AG08396 (cell line): ENCODE data around the gene OR5C1.
"Not testable (repeated sequence)": the region's sequence is repeated elsewhere in the genome, so short reads cannot be mapped to it uniquely, and the experiment has no call there.

Experiments used
- DNase-seq: peaks from one replicate; pipeline ENCODE4 v3.0.0; 2012; ENCODE audit warnings: low spot score, mixed read lengths

OR5C1 gene

DNA sequence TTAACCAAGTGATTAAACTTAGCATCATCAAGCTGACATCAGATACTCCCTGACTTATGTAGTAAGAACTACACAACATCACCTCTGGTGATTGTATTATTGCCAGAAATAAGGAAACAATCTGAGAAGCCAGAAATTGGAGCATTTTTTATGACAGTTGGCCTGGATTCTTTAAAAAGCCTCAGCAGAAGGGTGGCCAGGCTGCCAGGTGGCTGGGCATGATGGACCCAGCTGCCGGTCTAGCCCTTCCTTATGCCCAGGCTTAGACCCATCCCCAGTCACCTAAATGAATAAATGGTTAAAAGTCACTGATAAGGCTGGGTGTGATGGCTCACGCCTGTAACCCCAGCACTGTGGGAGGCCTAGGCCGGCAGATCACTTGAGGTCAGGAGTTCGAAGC lies 24.0 kb downstream of the OR5C1 start:
- no peak for DNase-seq

DNA sequence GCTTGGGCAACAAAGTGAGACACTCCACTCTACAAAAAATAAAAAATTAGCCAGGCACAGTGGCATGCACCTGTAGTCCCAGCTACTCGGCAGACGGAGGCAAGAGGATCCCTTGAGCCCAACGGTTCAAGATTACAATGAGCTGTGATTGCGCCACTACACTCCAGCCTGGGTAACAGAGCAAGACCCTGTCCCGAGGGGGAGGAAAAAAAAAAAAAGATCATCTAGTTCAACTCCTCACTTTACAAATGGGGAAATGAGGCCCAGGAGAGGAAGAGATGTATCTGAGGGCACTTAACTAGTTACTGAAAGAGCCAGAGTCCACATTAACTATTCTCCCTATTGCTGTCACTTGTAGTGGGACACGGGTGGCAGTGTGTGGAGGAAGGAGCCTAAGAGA lies 25.8 kb downstream of the OR5C1 start:
- DNase-seq = no peak

DNA sequence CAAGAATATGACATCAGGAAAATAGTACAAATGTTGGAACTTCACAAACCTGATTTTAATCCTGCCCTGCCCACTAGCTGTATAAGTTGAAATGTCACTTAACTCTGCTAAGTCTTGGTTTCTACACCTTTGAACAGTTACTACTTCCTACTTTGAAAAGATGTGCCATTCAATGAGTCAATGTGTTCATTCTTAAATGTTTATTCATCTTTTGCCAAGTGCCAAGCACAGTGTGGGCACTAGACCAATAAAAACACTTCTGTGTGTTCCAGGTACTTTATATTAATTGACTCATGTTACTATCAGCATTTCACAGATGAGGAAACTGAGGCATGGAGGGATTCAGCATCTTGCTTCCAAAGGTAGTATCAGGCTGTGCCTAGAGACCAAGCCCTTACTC lies 26.8 kb downstream of the OR5C1 start:
- DNase-seq = no peak

DNA sequence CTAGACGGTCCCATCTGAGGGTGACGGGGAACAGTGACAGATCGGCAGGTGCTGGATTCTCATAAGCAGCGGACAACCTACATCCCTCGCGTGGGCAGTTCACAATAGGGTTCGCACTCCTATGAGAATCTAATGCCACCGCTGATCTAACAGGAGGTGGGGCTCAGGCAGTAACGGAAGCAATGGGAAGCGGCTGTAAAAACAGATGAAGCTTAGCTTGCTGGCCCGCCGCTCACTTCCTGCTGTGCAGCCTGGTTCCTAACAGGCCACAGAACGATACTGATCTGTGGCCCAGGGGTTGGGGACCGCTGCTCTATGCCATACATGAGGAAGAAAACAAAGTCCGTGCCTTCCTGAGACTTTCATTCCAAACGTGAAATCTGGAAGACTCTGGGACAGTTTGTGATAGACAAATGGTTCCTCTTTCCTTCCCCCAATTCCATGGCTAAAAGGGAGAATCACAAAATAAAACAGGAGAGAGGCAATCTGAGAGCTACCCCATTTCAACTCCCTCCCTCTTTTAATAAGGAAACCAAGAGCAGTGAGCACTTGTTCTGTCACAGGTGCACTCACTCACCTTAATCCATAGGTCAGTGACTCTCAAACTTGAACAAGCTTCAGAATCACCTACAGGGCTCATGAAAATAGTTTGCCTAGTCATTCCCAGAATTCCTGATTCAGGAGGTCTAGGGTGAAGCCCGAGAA lies 27.6 kb downstream of the OR5C1 start:
- DNase-seq = no peak

DNA sequence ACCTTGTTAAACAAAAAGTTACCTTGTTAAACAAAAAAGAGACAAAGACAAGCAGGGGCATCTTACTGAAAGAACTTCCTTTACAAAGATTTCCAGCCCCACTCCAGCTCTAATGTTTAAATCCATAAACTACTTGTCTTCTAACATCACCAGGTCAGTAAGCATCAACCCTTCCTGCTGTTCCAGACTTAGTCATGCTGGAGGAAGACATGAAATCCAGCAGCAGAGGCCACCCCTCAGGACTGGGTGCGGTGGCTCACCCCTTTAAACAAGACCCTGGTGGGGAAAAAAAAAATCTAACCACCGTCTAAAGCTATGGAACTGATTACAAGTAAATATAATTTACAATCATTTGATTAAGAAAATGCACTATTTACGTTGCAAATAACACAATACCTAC lies 30.6 kb downstream of the OR5C1 start:
- DNase-seq = peak; percentile 39

DNA sequence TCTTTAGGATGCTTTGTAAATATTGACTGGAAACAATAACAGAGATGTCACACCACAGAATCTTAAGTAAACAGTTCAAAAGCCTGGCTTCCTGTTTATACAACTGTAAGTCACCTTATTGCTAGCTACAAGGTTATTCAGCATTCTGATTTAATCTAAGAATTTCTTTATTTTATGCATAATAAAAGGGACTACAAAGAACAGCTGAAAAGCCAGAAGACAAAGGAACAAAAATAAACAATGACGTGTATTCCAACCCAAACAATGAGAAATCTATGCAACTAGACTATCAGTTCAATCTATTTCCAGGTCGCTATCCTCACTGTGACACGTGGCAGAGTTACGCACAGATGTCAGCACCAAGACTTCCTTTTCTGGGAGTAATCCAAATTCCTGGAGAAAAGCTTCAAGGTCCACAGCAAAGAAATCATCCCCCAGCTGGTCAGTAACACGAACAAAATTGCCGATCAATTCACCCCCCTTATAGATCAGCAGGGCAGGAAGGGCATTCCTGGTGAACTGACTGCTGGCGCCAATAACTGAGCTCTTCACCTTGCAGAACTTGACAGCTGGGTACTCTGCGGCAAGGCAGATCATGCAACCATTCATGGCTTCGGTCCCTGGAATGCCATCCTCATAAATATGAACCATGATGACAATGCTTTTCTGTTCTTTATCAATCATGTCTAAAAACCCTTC lies 31.2 kb downstream of the OR5C1 start:
- no peak for DNase-seq

DNA sequence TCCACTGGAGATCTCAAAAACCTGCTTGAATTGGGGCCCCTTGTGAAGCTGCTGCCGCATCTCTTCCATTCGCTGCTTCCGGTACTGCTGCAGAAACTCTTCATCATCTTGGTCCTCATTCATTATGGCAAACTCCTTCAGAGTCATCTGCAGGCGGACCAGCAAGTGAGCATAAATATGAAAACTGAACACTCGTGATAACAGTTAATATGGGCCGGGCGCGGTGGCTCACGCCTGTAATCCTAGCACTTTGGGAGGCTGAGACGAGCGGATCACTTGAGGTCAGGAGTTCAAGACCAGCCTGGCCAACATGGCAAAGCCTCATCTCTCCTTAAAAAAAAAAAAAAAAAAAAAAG lies 31.7 kb downstream of the OR5C1 start:
- DNase-seq = no peak

DNA sequence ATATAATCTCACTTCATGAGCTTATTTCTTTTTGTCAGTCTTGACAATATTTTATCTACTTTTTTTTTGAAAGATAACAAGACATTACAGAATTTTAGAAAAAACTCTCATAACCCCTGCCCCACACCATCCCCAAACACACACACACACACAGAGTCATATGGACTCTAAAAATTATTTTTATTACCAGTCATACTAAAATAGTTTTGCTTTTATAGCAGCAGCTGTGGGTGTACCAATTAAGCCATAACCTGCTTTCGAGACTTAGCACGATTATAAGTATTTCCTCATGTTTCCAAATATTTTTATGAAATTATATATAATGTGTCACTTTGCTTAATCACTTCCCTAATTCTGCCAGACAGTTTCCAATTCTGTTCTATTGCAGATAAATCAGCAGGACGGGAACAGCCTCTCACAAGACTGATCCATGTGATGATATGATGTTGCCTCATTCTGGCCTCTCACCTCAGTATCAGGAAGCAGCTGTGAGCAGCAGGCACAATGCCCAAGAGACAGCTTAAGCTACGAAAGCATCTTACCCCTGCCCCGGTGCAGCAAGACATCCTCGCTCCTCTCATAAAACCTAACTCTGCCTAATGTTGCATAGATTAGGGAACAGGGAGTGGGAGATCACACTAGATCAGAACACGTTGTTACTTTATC lies 32.7 kb downstream of the OR5C1 start:
- no peak for DNase-seq

DNA sequence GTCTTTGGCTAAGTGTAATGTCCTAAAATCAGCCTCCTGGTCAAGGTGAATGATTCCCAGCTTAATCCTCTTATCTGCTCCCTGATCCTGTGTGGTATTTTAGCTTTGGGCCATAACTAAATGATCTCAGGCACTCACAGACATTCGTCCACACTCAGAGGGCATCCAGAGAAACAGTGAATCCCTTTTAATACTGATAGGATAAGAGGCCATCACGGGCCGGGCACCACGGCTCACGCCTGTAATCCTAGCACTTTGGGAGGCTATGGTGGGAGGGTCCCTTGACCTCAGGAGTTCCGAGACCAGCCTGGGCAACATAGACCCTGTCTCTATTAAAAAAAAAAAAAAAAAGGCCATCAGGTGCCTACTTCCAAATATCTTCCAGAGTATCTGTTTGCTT lies 33.3 kb downstream of the OR5C1 start:
- no peak for DNase-seq

DNA sequence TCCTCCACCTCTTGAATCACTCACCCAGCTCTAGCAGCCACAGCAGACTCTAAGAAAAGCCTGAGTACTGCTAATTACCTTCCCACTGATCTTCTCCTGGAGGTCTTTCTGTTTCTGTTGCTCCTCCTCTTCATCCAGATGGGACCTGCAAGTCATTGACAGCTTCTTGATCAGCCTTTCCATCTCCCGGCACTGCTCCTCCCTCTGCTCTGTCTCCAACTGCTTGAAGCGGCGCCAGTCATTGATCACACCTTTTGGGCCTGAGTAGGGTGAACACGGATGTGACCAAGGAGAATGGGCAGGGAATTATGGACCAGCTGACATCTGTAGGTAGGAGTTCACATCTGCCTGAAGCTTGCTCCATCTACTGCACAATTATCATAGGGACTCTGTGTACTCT lies 34.2 kb downstream of the OR5C1 start:
- no peak for DNase-seq

DNA sequence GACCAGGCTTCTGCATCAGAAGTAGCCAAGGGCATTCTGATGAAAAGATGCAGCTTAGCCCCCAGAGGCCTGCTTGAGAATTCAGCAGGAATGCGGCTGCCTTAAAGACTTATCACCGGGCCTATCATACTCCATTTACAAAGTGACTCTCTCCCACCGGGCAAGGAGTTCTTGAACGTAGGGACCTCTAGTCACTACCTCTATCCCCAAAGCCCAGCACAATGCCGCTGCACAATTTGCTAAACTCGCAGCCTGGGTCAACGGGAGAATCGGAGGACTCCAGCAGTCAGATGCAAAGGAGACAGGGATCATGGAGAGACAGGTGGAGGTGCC lies 39.0 kb downstream of the OR5C1 start:
- peak; percentile 34 for DNase-seq

DNA sequence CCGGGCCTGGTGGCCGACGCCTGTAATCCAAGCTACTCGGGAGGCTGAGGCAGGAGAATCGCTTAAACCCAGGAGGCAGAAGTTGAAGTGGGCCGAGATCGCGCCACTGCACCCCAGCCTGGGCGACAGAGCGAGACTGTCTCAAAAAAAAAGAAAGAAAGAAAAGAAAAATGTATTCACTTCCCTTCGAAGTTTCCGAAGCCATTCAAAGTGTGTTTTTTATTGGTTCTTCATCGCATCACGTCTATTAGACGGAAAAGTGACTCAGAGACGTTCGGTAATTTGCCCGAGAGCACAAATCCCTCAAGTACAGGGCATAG lies 40.2 kb downstream of the OR5C1 start:
- not testable (repeated sequence) for DNase-seq

DNA sequence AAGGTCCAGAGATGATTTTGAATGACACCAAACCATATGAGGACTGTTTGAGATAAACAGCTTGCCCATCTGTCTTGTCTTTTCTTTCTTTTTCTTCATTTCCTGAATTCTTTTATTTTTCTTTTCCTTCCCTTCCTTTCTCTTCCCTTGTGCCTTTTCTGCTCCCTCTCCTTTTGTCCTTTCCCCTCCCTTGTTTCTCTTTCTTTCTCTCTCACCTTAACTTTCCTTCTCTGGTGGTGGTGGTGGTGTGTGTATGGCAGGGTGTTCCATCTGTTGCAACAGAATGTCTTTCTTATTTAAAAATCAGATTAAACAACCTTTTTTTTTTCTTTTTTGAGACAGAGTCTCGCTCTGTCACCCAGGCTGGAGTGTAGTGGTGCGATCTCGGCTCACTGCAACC lies 43.5 kb downstream of the OR5C1 start:
- no peak for DNase-seq

DNA sequence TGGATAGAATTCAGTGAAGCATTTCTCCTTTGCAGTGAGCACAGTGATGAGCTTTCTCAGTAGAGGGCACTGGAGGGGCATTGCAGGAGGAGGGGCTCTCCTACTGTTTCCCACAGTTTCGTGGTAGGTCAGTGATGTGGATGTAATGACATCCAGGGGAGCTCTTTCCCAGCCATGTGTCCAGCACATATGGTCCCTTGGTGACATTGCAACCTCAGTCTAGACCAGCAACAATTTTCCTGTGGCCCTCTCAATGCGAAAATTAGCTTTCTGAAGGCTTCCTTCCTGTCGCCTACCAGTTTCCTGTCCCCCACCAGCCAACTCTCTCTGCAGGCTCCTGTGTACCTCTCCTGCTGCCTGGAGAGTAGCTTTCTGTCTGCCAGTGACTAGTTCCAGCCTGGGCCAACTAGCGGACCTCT lies 46.6 kb downstream of the OR5C1 start:
- no peak for DNase-seq

DNA sequence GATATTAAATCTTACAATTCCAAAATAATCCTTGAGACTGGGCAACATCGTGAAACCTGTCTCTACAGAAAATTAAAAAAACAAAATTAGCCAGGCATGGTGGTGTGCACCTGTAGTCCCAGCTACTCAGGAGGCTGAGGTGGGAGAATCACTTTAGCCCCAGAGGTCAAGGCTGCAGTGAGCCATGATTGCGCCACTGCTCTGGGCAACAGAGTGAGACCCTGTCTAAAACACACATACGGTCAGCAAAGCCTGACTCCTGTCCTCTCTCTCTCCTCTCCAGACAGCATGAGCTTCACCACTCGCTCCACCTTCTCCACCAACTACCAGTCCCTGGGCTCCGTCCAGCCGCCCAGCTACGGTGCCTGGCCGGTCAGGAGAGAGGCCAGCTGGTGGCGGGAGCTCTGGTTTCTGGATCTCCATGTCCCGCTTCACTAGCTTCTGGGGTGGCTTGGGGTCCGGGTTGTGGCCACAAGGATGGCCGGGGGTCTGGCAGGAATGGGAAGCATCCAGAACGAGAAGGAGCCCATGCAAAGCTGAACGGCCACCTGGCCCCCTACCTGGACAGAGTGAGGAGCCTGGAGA lies 48.6 kb downstream of the OR5C1 start:
- no peak for DNase-seq

DNA sequence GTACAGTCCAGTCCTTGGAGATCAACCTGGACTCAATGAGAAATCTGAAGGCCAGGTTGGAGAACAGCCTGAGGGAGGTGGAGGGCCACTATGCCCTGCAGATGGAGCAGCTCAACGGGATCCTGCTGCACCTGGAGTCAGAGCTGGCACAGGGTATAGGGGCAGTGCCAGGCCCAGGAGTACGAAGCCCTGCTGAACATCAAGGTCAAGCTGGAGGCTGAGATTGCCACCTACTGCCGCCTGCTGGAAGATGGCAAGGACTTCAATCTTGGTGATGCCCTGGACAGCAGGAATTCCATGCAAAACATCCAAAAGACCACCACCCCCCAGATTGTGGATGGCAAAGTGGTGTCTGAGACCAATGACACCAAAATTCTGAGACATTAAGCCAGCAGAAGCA lies 49.7 kb downstream of the OR5C1 start:
- DNase-seq = not testable (repeated sequence)
